ENCODE measurements around the gene AURKA.

GRCh38 chr20:56382696-56383095 is 9.3 kb downstream of the AURKA start:
- no peak for TF ChIP-seq EZH2 (IDR thresholded peaks at IDR 0.05)
- TF ChIP-seq POLR2AphosphoS5 (IDR thresholded peaks at IDR 0.05; ENCODE audit: borderline replicate concordance, low read depth, low read length) = no peak

Measured in SK-N-MC (cell line).